Left renal cortex interstitium (tissue), 4 donors: ENCODE data around the gene ELF1. TPM values are rescaled to one million over a fixed set of nuclear protein-coding genes. Genes with fewer than 3 reads are reported as not detected.
"Not testable (repeated sequence)": the region's sequence is repeated elsewhere in the genome, so short reads cannot be mapped to it uniquely, and the experiment has no call there.

ENCODE experiments used
- DNase-seq, 4 donors: peaks; one replicate each; pipeline ENCODE4 v3.0.0-alpha.2; 2013; ENCODE audit warnings: low read depth in 4 of 4, low spot score in 2 of 4, missing footprints in 1 of 4
- polyA plus RNA-seq, 4 donors: library from polyadenylated mRNA; unstranded; fragments of 120-200 nt; gene quantifications; one replicate each; pipeline ENCODE4 v1.2.1, GENCODE V29; 2013; ENCODE audit not compliant: insufficient read length in 4 of 4

The ELF1 gene
- polyA plus RNA-seq, 4 donors = 45.8 to 49.2 (median 47.9) TPM

DNA sequence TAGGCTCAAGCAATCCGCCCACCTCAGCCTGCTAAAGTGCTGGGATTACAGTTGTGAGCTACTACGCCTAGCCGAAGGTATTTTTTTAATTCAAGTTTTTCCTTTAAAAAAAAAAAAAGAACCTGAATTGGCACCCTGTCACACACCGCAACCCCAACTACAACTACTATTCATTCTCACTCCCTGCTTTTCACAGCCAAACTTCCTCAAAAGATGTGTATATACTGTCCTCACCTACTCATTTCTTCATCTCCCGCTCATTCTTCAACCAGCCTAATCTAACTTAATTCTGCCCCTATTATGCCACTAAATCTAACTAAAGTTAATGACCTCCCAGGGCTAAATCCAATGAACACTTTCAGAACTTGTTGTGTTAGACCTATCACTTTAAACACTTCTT is 29.5 kb upstream of the ELF1 start:
- no peak for DNase-seq

DNA sequence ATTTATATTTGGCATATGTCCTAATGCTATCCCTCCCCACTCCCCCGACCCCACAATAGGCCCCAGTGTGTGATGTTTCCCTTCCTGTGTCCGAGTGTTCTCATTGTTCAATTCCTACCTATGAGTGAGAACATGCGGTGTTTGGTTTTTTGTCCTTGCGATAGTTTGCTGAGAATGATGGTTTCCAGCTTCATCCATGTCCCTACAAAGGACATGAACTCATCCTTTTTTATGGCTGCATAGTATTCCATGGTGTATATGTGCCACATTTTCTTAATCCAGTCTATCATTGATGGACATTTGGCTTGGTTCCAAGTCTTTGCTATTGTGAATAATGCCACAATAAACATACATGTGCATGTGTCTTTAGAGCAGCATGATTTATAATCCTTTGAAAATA is 23.3 kb upstream of the ELF1 start:
- DNase-seq = not testable (repeated sequence)

DNA sequence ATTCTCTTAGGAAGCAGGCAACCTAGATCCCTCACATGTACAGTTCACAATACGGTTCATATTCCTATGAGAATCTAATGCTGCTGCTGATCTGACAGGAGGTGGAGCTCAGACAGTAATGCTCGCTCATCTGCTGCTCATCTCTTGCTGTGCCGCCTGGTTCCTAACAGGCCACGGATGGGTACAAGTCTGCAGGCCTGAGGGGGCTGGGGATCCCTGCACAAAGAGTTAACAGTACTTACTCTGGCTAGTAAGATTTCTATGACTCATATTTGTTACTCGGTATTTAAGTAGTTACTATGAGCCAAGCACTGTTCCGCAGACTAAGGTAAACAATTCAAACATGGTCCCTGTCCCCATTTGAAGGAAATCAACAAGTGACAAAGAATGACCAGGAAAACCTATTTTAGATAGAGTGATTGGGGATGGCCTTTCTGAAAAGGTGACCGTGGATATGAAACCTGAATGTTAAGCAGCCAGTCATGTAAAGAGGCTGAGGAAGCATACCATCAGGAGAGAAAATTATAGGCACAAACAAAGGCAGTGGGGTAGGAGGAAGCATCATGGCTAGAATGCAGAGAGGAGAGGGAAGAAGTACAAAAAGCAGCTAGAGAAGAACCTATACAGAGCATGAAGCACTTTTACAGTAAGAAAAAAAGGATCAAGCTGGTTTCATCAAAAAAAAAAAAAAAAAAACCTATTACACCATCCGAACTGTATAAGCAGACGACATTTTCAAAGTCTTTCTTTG is 21.6 kb upstream of the ELF1 start:
- no peak for DNase-seq

DNA sequence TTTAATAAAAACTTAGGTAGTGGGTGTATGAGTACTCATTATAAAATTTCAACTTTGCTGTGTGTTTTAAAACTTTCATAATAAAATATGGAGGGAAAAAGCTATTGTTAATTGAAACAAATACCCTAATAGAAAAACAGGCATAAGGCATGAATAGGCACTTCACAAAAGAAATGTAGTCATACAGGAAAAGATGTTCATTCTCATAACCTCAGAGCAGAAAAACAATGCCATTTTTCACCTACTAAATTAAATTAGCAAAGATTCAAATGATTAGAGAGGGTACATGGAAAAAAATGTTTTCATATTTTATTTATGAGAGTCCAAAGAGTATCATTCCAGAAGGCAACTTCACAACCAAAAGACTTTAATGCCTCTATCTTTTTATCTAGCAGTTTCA is 20.6 kb upstream of the ELF1 start:
- no peak for DNase-seq

DNA sequence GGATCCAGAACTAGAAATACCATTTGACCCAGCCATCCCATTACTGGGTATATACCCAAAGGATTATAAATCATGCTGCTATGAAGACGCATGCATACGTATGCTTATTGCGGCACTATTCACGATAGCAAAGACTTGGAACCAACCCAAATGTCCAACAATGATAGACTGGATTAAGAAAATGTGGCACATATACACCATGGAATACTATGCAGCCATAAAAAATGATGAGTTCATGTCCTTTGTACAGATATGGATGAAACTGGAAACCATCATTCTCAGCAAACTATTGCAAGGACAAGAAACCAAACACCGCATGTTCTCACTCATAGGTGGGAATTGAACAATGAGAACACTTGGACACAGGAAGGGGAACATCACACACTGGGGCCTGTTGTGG is 17.4 kb upstream of the ELF1 start:
- not testable (repeated sequence) for DNase-seq

DNA sequence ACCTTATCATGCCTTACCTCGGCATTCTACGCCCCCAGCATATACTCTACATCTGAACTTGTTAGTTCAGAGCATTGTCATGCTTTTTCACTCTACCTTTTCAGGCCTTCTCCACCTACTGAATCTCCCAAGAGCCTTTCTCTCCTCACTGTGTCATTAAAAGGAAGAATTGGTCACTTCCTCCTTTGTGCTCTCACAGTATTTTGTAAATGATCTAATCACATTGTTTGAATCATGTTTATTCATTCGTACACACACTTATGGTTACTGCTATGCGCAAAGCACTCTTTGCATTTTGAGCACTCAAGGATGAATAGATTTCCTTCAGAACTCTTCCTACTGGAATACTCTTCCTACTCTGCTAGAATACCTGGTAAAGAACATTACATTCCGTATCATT is 15.8 kb upstream of the ELF1 start:
- DNase-seq = no peak

DNA sequence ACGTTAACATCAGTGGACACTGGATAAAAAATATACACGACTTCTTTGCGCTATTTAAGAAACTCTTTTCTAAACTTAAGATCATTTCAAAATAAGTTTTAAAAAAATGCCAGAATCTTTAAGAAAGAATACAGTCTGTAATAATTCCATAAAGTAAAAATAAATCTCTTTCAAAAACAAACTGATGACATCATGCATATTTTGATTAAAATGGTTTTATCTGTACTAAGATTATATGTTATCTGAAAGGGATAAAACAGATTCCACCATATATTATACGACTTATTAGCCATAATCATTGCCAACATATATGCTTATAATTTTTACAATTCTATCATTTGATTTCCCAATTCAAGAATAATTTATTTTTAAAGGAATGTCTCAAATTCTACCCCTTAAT is 15.3 kb upstream of the ELF1 start:
- DNase-seq = no peak

DNA sequence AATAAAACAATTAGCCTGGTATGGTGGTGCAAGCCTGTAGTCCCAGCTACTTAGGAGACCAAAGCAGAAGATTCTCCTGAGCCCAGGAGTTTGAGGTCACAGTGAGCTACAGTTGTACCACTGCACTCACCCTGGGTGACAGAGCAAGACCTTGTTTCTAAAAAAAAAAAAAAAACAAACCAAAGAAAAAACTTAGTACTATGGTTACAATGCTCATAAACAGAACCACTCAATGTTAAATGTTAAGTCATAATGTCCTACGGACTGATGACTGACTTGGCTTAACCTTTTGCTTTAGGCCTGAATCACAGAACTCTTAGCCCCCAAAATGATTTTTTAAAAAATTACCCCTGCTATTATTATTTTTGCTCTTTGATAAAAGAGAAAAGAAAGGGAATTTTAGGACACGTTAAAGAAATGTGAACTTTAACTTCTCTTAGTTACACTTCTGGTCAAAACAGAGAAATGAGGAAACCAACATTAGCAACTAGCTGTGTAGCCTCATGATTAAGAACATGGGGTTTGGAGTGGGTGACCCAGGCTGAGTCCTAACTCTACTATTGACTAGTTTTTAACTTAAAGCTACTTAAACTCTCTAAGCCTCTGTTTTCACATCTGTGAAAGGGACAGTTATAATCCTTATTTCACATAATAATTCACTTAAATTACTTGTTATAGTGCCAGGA is 13.7 kb upstream of the ELF1 start:
- DNase-seq = no peak

DNA sequence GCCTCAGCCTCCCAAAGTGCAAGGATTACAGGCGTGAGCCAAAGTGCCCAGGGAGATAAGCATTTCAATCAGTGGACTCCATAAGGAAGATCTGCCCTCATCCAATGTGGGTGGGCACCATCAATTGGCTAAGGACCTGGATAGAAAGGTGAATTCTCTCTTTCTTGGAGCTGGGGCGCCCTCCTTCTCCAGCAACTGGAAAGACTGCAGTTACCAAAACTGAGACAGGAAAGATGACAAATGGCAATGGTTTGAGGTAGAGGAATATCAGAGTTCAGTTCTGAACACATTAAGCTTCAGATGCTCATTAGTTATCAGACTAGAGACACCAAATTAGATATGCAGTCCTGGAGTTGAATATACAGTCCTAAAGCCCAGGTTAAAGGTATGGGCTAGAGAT is 10.5 kb upstream of the ELF1 start:
- no peak for DNase-seq

DNA sequence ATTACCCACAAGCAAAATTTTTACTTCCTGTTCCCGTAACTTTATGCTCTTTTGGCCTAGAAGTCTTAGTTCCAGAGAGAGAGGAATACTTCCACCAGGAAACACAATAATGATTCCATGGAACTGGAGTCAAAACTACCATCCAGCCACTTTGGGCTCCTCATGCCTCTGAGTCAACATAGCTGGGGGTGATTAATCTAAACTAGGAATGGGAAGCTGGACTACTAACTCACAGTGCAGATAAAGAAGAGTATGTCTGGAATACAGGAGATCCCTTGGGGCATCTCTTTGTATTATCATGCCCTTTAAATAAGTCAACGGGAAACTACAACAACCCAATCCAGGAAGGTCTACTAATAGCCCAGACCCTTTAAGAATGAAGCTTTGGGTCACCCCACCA is 8.9 kb upstream of the ELF1 start:
- no peak for DNase-seq

DNA sequence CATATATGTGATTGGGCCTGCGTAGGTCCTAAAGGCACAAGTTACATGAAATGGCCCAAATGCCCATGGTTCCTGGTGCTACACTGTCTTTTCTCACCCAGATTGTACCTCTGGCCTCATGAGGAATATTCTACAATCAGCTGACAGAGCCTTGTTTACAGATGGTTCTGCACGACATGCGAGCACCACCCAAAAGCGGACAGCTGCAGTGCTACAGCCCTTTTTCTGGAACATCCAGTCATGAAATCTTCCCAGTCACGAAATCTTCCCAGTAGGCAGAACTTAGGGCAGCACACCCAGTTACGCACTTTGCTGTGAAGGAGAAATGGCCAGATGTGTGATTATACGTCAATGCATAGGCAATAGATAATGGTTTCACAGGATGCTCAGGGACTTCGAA is 7.7 kb upstream of the ELF1 start:
- DNase-seq = no peak

DNA sequence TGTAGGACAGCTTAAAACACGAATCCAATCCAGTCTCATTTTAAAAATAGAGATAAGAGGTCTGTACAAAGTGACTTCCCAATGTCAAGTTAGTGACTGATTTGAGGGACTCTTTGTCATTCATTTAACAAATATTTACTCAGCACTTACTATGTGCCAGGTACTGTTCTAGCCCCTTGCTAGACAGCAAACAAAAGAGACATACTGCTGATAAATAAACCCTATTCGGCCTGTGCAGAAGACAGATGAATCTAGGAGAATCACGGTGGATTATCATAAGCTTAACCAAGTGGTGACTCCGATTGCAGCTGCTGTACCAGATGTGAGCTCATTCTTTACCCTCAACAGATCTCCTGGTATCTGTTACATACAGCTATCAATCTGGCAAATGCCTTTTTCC is 6.4 kb upstream of the ELF1 start:
- no peak for DNase-seq

DNA sequence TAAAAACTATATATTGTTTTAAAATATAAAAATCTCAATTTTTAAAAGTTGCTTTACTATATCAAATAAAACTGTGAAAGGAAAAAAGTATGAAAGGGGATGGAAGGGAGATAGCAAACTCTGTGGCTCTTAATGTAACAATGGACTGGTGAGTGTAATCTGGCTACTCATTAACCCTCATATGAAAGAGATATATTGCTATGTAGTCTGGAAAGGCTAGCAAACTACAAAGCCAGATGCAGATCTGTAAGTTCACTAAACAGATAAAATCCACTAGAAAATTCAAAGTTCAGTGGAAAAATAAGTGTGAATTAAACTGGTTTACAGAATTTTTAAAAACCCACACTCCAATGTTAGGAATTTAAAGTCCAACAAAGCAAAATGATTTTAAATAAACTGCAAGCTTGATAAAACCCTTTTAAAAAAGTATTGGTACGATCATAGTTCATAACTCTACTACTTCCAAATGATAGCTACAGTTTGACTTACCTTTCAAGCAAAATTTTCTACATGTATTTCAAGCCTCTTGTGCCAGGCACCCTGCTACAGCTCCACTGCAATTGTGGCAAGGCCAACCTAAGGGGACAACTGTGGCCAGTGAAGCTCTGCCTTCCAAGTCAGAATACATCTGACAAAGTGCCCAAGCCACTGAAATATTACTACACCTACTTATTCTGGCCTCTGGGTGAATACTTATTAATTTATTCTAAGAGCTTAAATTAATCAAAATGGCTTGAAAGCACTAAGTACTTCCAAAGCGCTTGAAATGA is 647 bp upstream of the ELF1 start:
- DNase-seq = peak in 1 of 4 donors; percentile 12

DNA sequence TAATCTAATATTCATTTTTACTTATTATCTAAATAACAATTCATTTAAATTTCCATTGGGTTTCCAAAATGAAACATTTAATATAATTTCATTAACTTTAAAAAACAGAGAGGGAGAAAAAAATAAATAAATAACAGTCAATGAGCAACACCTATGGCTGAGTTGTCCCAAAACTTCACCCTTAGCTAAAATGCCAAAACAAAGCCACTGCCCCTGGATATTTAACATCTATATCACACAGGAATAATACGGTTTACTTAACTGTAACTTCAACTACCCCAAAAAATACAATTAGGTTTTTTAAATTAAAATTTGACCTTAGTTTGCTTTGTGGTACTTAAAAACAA is 541 bp downstream of the ELF1 start:
- DNase-seq = no peak

DNA sequence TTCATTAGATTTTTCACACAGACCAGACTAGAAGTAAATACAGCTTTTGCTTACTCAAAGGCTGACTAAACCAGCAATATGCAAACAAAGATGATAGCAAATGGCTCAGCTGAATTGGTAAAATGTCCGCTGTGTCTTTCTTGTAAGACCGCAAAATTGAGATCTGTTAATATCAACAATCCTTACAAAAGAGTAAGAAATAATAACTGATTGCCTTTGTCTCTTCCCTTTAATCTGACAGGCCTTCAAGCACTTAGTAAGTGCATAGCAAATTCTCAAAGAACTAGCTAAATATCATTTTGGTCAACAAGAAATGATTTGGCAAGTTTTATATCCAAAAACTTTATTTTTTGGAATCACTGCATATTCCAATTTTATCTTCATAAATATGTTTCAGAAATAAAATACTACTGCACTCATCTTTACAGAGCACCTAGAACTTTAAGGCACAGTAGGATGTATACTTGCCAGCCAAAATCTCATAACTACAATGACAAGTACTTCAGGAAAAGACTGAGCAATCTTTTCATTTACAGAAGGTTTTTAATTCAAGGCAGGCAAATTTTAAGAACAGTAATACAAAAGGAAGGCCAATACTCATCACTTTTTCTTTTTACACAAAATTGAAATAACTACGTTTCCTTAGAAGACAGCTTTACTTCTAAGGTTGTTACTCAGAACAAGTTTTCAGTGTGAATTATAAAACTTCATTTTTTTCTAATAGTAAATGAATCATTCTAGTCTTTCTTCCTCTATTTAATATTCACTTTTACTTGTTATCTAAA is 1.1 kb downstream of the ELF1 start:
- DNase-seq = no peak

DNA sequence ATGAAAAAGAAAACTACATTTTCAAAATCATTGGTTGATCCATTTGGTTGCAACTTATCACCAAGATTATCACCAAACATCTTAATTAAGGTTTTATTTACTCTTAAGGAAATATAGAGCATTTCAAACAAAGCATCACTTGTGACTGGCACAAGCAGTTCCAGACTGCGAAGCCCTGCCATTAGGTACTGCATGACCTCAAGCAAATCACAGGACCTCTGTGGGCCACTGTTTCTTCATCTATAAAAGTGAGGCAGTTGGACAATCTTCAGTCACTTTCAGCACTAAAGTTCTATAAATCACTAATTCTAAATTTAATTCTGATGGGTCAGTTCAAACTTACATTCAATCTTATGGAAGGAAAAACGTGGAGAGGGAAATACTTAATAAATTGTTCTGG is 2.0 kb downstream of the ELF1 start:
- no peak for DNase-seq

DNA sequence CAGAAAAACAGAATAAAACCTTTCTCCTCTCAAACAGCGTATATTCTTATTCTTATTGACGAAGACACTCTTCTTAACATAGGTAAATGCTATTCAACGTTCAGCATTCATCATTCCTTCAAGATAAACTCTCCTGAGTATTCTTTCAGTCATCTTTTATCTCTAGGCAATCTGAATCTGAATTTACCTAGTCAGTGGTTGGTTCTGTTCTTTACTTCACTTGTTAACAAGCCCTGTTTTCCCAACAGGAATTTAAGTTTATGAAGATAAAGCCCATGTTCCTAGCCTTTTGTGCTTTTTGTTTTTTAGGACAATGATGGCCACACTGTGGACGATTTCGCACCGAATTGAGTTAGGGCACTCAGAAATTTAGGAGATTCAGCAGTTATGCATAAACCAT is 3.2 kb downstream of the ELF1 start:
- no peak for DNase-seq

DNA sequence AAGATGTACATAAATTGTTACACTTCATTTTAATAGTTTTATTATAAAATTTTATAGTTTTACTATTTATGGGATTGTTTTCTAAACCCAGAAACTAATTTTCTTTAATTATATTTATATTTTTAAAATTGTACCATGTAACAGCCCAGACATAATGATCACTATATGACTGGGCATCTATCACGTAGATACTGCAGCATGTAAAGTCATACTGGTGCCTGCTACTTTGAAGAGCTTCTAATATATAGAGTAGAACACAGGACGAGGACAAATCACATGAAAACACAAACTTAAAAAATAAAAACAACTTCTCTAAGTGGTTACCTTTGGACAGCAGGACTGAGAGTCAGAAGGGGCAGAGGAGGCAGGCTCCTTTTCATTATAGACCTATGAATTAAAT is 5.3 kb downstream of the ELF1 start:
- no peak for DNase-seq

DNA sequence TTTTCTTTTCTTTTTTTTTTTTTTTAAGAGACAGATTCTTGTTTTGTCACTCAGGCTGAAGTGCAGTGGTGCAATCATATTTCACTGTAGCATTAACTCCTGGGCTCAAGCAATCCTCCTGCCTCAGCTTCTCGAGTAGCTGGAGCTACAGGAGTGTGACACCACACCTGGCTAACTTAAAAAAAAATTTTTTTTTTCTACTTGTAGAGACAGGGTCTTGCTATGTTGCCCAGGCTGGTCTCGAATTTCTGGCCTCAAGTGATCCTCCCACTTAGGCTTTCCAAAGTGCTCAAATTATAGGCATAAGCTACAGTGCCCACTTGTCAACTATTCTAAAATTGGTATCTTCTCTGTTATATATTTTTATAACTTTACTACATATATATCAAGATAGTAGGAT is 6.6 kb downstream of the ELF1 start:
- no peak for DNase-seq

DNA sequence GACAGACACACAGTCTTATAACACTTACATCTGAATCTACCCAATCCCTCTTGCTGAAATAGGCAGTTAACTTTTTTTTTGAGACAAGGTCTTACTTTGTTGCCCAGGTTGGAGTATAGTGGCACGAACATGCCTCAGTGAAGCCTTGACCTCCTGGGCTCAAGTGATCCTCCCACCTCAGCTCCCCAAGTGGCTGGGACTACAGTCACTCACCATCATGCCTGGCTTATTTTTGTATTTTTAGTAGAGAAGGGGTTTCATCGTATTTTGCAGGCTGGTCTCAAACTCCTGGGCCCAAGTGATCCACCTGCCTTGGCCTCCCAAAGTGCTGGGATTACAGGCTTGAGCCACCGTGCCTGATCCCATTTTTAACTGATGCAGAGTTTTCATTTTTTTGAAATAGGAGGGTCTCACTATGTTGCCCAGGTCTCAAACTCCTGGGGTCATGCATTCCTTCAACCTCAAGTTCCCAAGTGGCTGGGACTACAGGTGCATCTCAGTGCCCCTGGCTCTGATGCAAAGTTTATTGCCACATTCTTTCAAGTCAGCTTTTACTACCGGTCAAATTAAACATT is 7.6 kb downstream of the ELF1 start:
- no peak for DNase-seq
